ENCODE measurements around the gene SLC9A8.

- TF ChIP-seq, protein P1, sequence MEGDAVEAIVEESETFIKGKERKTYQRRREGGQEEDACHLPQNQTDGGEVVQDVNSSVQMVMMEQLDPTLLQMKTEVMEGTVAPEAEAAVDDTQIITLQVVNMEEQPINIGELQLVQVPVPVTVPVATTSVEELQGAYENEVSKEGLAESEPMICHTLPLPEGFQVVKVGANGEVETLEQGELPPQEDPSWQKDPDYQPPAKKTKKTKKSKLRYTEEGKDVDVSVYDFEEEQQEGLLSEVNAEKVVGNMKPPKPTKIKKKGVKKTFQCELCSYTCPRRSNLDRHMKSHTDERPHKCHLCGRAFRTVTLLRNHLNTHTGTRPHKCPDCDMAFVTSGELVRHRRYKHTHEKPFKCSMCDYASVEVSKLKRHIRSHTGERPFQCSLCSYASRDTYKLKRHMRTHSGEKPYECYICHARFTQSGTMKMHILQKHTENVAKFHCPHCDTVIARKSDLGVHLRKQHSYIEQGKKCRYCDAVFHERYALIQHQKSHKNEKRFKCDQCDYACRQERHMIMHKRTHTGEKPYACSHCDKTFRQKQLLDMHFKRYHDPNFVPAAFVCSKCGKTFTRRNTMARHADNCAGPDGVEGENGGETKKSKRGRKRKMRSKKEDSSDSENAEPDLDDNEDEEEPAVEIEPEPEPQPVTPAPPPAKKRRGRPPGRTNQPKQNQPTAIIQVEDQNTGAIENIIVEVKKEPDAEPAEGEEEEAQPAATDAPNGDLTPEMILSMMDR (conservative IDR thresholded peaks at IDR 0.05) = no peak
- no peak for TF ChIP-seq EZH2 (IDR thresholded peaks at IDR 0.05; ENCODE audit: low read depth)
These were observed 41.0 kb downstream of the SLC9A8 start for GRCh38 chr20:49853640-49854039.
